B cell (primary cell): ENCODE results near the gene HIP1. TPM values are rescaled to one million over a fixed set of nuclear protein-coding genes. Genes with fewer than 3 reads are reported as not detected.

Source experiments
- ATAC-seq: fragments of 200-7000 bp; cut with Tn5 transposase; one replicate; pipeline ENCODE4 v1.10.0; 2021; ENCODE audit warnings: low read depth, mild to moderate bottlenecking, moderate number of reproducible peaks, moderate library complexity
- CTCF ChIA-PET: fragments of 350-600 bp; sonication (Branson Sonifier 250); formaldehyde crosslinking; loops from one replicate; lab custom pipeline; 2021; ENCODE audit warnings: antibody characterized with exemption, inconsistent platforms; lab: Charles Lee
- POLR2A ChIA-PET: fragments of 350-600 bp; sonication (Branson Sonifier 250); formaldehyde crosslinking; loops from one replicate; lab custom pipeline; 2021; ENCODE audit warnings: antibody characterized with exemption; lab: Charles Lee
- DNase-seq: peaks from one replicate; pipeline ENCODE4 v3.0.0; 2013
- H2AFZ ChIP-seq: 2 replicates; pipeline ENCODE4 v1.6.1; 2012; ENCODE audit warnings: mild to moderate bottlenecking, low read depth, low read length; ENCODE audit not compliant: insufficient read depth, poor library complexity, severe bottlenecking
- H3K27ac ChIP-seq, 2 donors: 1 replicate in 1 of 2; 2 replicates in 1 of 2; pipeline ENCODE4 v1.5.1; 2012 to 2013; ENCODE audit warnings: low read length in 2 of 2, mild to moderate bottlenecking in 2 of 2, moderate library complexity in 1 of 2
- H3K27me3 ChIP-seq, 4 experiments: fragments of 200-600 bp in 1 of 4; sonication (generic) in 1 of 4; replicated peaks in 1 of 4; 1 replicate in 2 of 4; 2 replicates in 2 of 4; pipeline versions ENCODE4 v1.6.1 to v1.7.0; 2013 to 2016; ENCODE audit warnings: low read length in 3 of 4, mild to moderate bottlenecking in 2 of 4, mixed read lengths in 1 of 4, moderate library complexity in 1 of 4; ENCODE audit not compliant: insufficient read depth in 4 of 4, control insufficient read depth in 3 of 4; ENCODE audit errors: control extremely low read depth in 1 of 4
- H3K36me3 ChIP-seq, 2 experiments: replicated peaks in 1 of 2; 1 replicate in 1 of 2; 2 replicates in 1 of 2; pipeline versions ENCODE4 v1.6.1 to v1.7.1; 2013; ENCODE audit warnings: low read length in 1 of 2; ENCODE audit not compliant: insufficient read depth in 2 of 2, control insufficient read depth in 1 of 2; ENCODE audit errors: control extremely low read depth in 1 of 2, extremely low read depth in 1 of 2
- H3K4me1 ChIP-seq, 2 donors: fragments of 200-600 bp in 1 of 2; sonication (generic) in 1 of 2; 1 replicate in 1 of 2; 2 replicates in 1 of 2; pipeline versions ENCODE4 v1.5.1 to v1.6.1; 2013 to 2017; ENCODE audit warnings: low read length in 2 of 2; ENCODE audit not compliant: control insufficient read depth in 2 of 2, insufficient read depth in 2 of 2
- H3K4me2 ChIP-seq: replicated peaks from 2 replicates; pipeline ENCODE3; 2012; ENCODE audit warnings: mild to moderate bottlenecking, low read depth, low read length; ENCODE audit not compliant: poor library complexity, severe bottlenecking
- H3K4me3 ChIP-seq, 5 experiments: fragments of 200-600 bp in 1 of 5; sonication (generic) in 1 of 5; 1 replicate in 3 of 5; 2 replicates in 2 of 5; pipeline versions ENCODE4 v1.5.1 to v1.7.0; 2011 to 2016; ENCODE audit warnings: low read length in 4 of 5, mild to moderate bottlenecking in 4 of 5, low read depth in 2 of 5, control low read depth in 1 of 5, moderate library complexity in 1 of 5; ENCODE audit not compliant: insufficient read depth in 1 of 5; ENCODE audit errors: control extremely low read depth in 1 of 5, extremely low read depth in 1 of 5
- H3K79me2 ChIP-seq: fragments of 200-600 bp; sonication (generic); one replicate; pipeline ENCODE4 v1.6.0; 2016; ENCODE audit warnings: low read length; ENCODE audit not compliant: control insufficient read depth, insufficient read depth
- H3K9ac ChIP-seq: fragments of 200-600 bp; sonication (generic); 2 replicates; pipeline ENCODE4 v1.6.1; 2017; ENCODE audit warnings: mild to moderate bottlenecking, low read length, moderate library complexity
- H3K9me3 ChIP-seq, 3 donors: one replicate each; pipeline versions ENCODE4 v1.6.1 to v1.7.1; 2013; ENCODE audit warnings: low read length in 2 of 3; ENCODE audit not compliant: control insufficient read depth in 2 of 3, insufficient read depth in 1 of 3; ENCODE audit errors: control extremely low read depth in 1 of 3
- H4K20me1 ChIP-seq: 2 replicates; pipeline ENCODE4 v1.6.0; 2012; ENCODE audit warnings: mild to moderate bottlenecking, low read length; ENCODE audit not compliant: insufficient read depth, control insufficient read depth, poor library complexity, severe bottlenecking
- H3K27ac Mint-ChIP-seq: one replicate; pipeline ENCODE4 v1.8.0; 2021; ENCODE audit warnings: mixed read lengths
- H3K27me3 Mint-ChIP-seq: one replicate; pipeline ENCODE4 v1.8.0; 2021; ENCODE audit warnings: mixed read lengths
- H3K4me1 Mint-ChIP-seq: one replicate; pipeline ENCODE4 v1.8.0; 2021; ENCODE audit warnings: mixed read lengths
- H3K4me3 Mint-ChIP-seq: one replicate; pipeline ENCODE4 v1.8.0; 2021; ENCODE audit warnings: mixed read lengths
- H3K9me3 Mint-ChIP-seq: one replicate; pipeline ENCODE4 v1.8.0; 2022; ENCODE audit warnings: mixed read lengths; ENCODE audit not compliant: insufficient read depth
- CTCF ChIP-seq: fragments of 200-600 bp; IDR thresholded peaks from one replicate; pipeline ENCODE4 v1.8.0; 2022; ENCODE audit warnings: antibody characterized with exemption, mild to moderate bottlenecking
- EZH2 ChIP-seq: IDR thresholded peaks from 2 replicates; pipeline ENCODE4 v1.6.1; 2012; ENCODE audit warnings: borderline replicate concordance, low read depth, mild to moderate bottlenecking, moderate library complexity, low read length; ENCODE audit not compliant: insufficient read depth, poor library complexity, severe bottlenecking
- WGBS: methylation state at CpG from one replicate; pipeline ENCODE4 v1.1.5; 2013; ENCODE audit warnings: missing lambda C conversion rate; ENCODE audit not compliant: insufficient coverage; 5-methylcytosine and 5-hydroxymethylcytosine counted together
- intact Hi-C: fragments of 100-400 bp; cut with micrococcal nuclease; formaldehyde crosslinking; loops from one replicate; pipeline ENCODE4 v1.10.0; 2022
- polyA plus RNA-seq: library from polyadenylated mRNA; depleted of rRNA; stranded (reverse); fragments of >200 nt; gene quantifications from 2 replicates; pipeline ENCODE4 v1.2.3, GENCODE V29; 2012
- total RNA-seq, 2 donors: library from RNA; stranded (reverse); fragments of 120-200 nt in 1 of 2; gene quantifications; 1 replicate in 1 of 2; 2 replicates in 1 of 2; pipeline versions ENCODE4 v1.2.3 to v1.2.4, GENCODE V29; 2013 to 2022

The HIP1 gene
- total and polyA plus RNA-seq, 2 donors (not counting 1 experiment from before 2014, with no cell fraction given), result 6.5 to 16.7 TPM

- Histone ChIP-seq H3K27me3 (no peaks in the 10 kb centered on the region), H3K9me3 (peaks cover 0 to 5% (median 0%) of the 10 kb centered on the region in 3 donors), H3K9ac (no peak overlapping the region), H3K4me2 (no peak overlapping the region), H2AFZ (no peak overlapping the region), H3K36me3 (no peaks in the 10 kb centered on the region), H3K4me3 (no peak overlapping the region), H4K20me1 (no peaks in the 10 kb centered on the region), H3K79me2 (no peaks in the 10 kb centered on the region), H3K27ac (no peak overlapping the region), H3K4me1 (no peaks in the 10 kb centered on the region)
- intact Hi-C loops, result no loop called here
- H3K4me3 Mint-ChIP-seq, result no peak overlapping the region
- H3K27me3 Mint-ChIP-seq, result no peaks in the 10 kb centered on the region
- ATAC-seq (no peak), DNase-seq (no peak)
- ChIA-PET CTCF (interaction anchor here (0.7 kb wide), 1 partner anchor 110 kb away, joined by 3 read pairs; no protein-coding TSS in a partner anchor), POLR2A (no interaction called here)
- TF ChIP-seq CTCF (no peak), EZH2 (no peak)
- no peaks in the 10 kb centered on the region for H3K9me3 Mint-ChIP-seq
- H3K27ac Mint-ChIP-seq, result no peak overlapping the region
- no peaks in the 10 kb centered on the region for H3K4me1 Mint-ChIP-seq
- no CpG with 5 or more reads among the region's 1 CpG for WGBS
These were observed 86.0 kb downstream of the HIP1 start for GRCh38 chr7:75652788-75653187.

- ChIA-PET POLR2A (no interaction called here), CTCF (interaction anchor here (1.1 kb wide), 1 partner anchor 16 kb away, joined by 3 read pairs; no protein-coding TSS in a partner anchor)
- no peak for ATAC-seq
- Mint-ChIP-seq H3K4me3 (no peak overlapping the region), H3K27me3 (no peaks in the 10 kb centered on the region), H3K4me1 (no peaks in the 10 kb centered on the region), H3K9me3 (no peaks in the 10 kb centered on the region), H3K27ac (no peak overlapping the region)
- H3K4me3 ChIP-seq, result no peak overlapping the region
- H2AFZ ChIP-seq, result no peak overlapping the region
- no peaks in the 10 kb centered on the region for H3K36me3 ChIP-seq
- no peaks in the 10 kb centered on the region for H3K4me1 ChIP-seq
- intact Hi-C loops, result no loop called here
- H3K27me3 ChIP-seq, result no peaks in the 10 kb centered on the region
- H3K9me3 ChIP-seq, result peaks cover 0 to 6% (median 0%) of the 10 kb centered on the region in 3 donors
- H3K27ac ChIP-seq, result no peak overlapping the region
- no peak overlapping the region for H3K4me2 ChIP-seq
- H4K20me1 ChIP-seq, result no peaks in the 10 kb centered on the region
- TF ChIP-seq CTCF (no peak), EZH2 (no peak)
- 55% methylated on average over 7 of the region's 9 CpGs for WGBS
- H3K79me2 ChIP-seq, result no peaks in the 10 kb centered on the region
- no peak overlapping the region for H3K9ac ChIP-seq
- no peak for DNase-seq
These were observed 88.1 kb downstream of the HIP1 start for GRCh38 chr7:75650681-75651080.
